DND-41 (cell line): ENCODE measurements around the gene CACTIN.

Source experiments
- EZH2 ChIP-seq: IDR thresholded peaks from 3 replicates; pipeline ENCODE4 v1.6.1; 2012; ENCODE audit warnings: borderline replicate concordance, low read depth, mild to moderate bottlenecking, moderate library complexity, low read length, inconsistent platforms; ENCODE audit not compliant: severe bottlenecking
- TF ChIP-seq, protein P1 (sequence below): IDR thresholded peaks from 2 replicates; pipeline ENCODE4 v1.5.1; 2012; ENCODE audit warnings: borderline replicate concordance, low read length, moderate library complexity, mild to moderate bottlenecking; ENCODE audit not compliant: poor library complexity, severe bottlenecking; ENCODE audit errors: extremely low read depth

GRCh38 chr19:3651684-3652083, 25.1 kb upstream of the CACTIN start:
- TF ChIP-seq, protein P1, sequence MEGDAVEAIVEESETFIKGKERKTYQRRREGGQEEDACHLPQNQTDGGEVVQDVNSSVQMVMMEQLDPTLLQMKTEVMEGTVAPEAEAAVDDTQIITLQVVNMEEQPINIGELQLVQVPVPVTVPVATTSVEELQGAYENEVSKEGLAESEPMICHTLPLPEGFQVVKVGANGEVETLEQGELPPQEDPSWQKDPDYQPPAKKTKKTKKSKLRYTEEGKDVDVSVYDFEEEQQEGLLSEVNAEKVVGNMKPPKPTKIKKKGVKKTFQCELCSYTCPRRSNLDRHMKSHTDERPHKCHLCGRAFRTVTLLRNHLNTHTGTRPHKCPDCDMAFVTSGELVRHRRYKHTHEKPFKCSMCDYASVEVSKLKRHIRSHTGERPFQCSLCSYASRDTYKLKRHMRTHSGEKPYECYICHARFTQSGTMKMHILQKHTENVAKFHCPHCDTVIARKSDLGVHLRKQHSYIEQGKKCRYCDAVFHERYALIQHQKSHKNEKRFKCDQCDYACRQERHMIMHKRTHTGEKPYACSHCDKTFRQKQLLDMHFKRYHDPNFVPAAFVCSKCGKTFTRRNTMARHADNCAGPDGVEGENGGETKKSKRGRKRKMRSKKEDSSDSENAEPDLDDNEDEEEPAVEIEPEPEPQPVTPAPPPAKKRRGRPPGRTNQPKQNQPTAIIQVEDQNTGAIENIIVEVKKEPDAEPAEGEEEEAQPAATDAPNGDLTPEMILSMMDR, result no peak
- no peak for TF ChIP-seq EZH2
